ENCODE results near the gene RP9.
A peak's percentile ranks its signal among the peaks of the same experiment; 100 is the strongest.

The RP9 gene

GRCh38 chr7:33109005-33109757, at the start of gene RP9:
RP9 (minus strand) TSS chr7:33109404; CDS start chr7:33109372, 32 bp downstream.
- peak; percentile 76 to 84 for DNase-seq

GRCh38 chr7:33157781-33158180, 48.6 kb upstream of the RP9 start:
- DNase-seq: no peak

GRCh38 chr7:33157311-33157710, 48.1 kb upstream of the RP9 start:
- DNase-seq: no peak

GRCh38 chr7:33156441-33156840, 47.2 kb upstream of the RP9 start:
- no peak for DNase-seq

- DNase-seq: no peak
These were observed 46.6 kb upstream of the RP9 start for GRCh38 chr7:33155811-33156210.

- no peak for DNase-seq
These were observed 42.9 kb upstream of the RP9 start for GRCh38 chr7:33152087-33152486.

GRCh38 chr7:33145156-33145555, 36.0 kb upstream of the RP9 start:
- DNase-seq: no peak

- DNase-seq: no peak
These were observed 35.0 kb upstream of the RP9 start for GRCh38 chr7:33143996-33144718.

GRCh38 chr7:33142585-33142984, 33.4 kb upstream of the RP9 start:
- DNase-seq: no peak

- DNase-seq: no peak
These were observed 27.9 kb upstream of the RP9 start for GRCh38 chr7:33137103-33137502.

- DNase-seq: peak in 1 of 2 donors; percentile 46
These were observed 21.0 kb upstream of the RP9 start for GRCh38 chr7:33130184-33130583.

GRCh38 chr7:33129806-33130153, 20.6 kb upstream of the RP9 start:
- no peak for DNase-seq

GRCh38 chr7:33128990-33129805, 20.0 kb upstream of the RP9 start, which contains the start of gene BBS9:
BBS9 (plus strand) TSS chr7:33129564; CDS start chr7:33146253, 16,689 bp downstream.
- peak; percentile 90 to 91 for DNase-seq

GRCh38 chr7:33128631-33128989, 19.4 kb upstream of the RP9 start:
- DNase-seq: no peak

- no peak for DNase-seq
These were observed 17.9 kb upstream of the RP9 start for GRCh38 chr7:33127085-33127484.

- no peak for DNase-seq
These were observed 9.2 kb upstream of the RP9 start for GRCh38 chr7:33118383-33118782.

- no peak for DNase-seq
These were observed 5.8 kb upstream of the RP9 start for GRCh38 chr7:33114976-33115375.

GRCh38 chr7:33111614-33112013, 2.4 kb upstream of the RP9 start:
- DNase-seq: no peak

GRCh38 chr7:33109758-33110238, 594 bp upstream of the RP9 start:
- DNase-seq: peak in 1 of 2 donors; percentile 9

- peak in 1 of 2 donors; percentile 33 for DNase-seq
These were observed 625 bp downstream of the RP9 start for GRCh38 chr7:33108554-33109004.

- DNase-seq: peak; percentile 64 to 75
These were observed 1.8 kb downstream of the RP9 start for GRCh38 chr7:33107136-33108066.

- DNase-seq: no peak
These were observed 7.3 kb downstream of the RP9 start for GRCh38 chr7:33101906-33102305.

All from CD4-positive, alpha-beta T cell treated with Interferon alpha-2 for 1 hour (primary cell).